SW480 (cell line): Measurements from ENCODE around the gene SOX4.

Source experiments
- DNase-seq: peaks from one replicate; pipeline ENCODE4 v3.0.0-alpha.2; 2016; ENCODE audit warnings: low spot score

SOX4 gene

GRCh38 chr6:21593927-21594415 is 420 bp downstream of the SOX4 start:
- no peak for DNase-seq

GRCh38 chr6:21594416-21595281 is 1.1 kb downstream of the SOX4 start:
- DNase-seq: peak; percentile 61

GRCh38 chr6:21595285-21596144 is 2.0 kb downstream of the SOX4 start:
- peak; percentile 26 for DNase-seq

- DNase-seq: peak; percentile 80
Observed at GRCh38 chr6:21596145-21596948, 2.8 kb downstream of the SOX4 start.

GRCh38 chr6:21596949-21597682 is 3.6 kb downstream of the SOX4 start:
- peak; percentile 74 for DNase-seq

GRCh38 chr6:21597801-21598673 is 4.5 kb downstream of the SOX4 start:
- DNase-seq: no peak

GRCh38 chr6:21598674-21599023 is 5.1 kb downstream of the SOX4 start:
- DNase-seq: no peak

- DNase-seq: no peak
Observed at GRCh38 chr6:21599051-21599696, 5.6 kb downstream of the SOX4 start.

- DNase-seq: no peak
Observed at GRCh38 chr6:21601339-21601923, 7.9 kb downstream of the SOX4 start.

- DNase-seq: no peak
Observed at GRCh38 chr6:21601932-21602390, 8.4 kb downstream of the SOX4 start.

GRCh38 chr6:21603082-21603952 is 9.8 kb downstream of the SOX4 start:
- DNase-seq: no peak

- DNase-seq: no peak
Observed at GRCh38 chr6:21604081-21604480, 10.5 kb downstream of the SOX4 start.

GRCh38 chr6:21605166-21605565 is 11.6 kb downstream of the SOX4 start:
- DNase-seq: no peak

GRCh38 chr6:21608601-21609000 is 15.1 kb downstream of the SOX4 start:
- no peak for DNase-seq

GRCh38 chr6:21609881-21610329 is 16.4 kb downstream of the SOX4 start:
- DNase-seq: no peak

GRCh38 chr6:21610341-21610740 is 16.8 kb downstream of the SOX4 start:
- DNase-seq: no peak

GRCh38 chr6:21611485-21611884 is 17.9 kb downstream of the SOX4 start:
- DNase-seq: no peak

- no peak for DNase-seq
Observed at GRCh38 chr6:21612067-21612745, 18.7 kb downstream of the SOX4 start.
